Inflammatory macrophage (primary cell): ENCODE measurements around the gene PIGH.
"Not testable (repeated sequence)": the region's sequence is repeated elsewhere in the genome, so short reads cannot be mapped to it uniquely, and the experiment has no call there.

Source experiments
- DNase-seq, 2 donors: peaks; one replicate each; pipeline ENCODE4 v3.0.0-alpha.2; 2020 to 2022

PIGH gene

GRCh38 chr14:67609642-67610310 lies 9.7 kb upstream of the PIGH start:
- no peak for DNase-seq

DNA sequence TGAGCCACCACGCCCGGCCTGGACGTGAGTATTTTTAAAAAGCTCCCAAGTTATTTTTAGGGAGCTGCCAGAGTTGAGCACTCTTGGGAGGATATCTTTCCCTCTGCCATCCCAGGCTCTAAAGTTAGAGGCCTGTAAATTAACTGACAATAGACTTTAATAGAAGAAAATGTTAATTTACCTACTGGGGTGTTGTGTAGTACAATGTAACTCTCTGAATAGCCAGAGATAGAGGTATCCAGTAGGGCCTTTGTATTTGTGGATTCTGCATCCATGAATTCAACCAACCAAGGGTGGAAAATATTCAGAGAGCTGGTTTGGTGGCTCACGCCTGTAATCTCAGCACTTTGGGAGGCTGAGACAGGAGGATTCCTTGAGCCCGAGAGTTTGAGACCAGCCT lies 7.6 kb upstream of the PIGH start:
- DNase-seq = no peak

DNA sequence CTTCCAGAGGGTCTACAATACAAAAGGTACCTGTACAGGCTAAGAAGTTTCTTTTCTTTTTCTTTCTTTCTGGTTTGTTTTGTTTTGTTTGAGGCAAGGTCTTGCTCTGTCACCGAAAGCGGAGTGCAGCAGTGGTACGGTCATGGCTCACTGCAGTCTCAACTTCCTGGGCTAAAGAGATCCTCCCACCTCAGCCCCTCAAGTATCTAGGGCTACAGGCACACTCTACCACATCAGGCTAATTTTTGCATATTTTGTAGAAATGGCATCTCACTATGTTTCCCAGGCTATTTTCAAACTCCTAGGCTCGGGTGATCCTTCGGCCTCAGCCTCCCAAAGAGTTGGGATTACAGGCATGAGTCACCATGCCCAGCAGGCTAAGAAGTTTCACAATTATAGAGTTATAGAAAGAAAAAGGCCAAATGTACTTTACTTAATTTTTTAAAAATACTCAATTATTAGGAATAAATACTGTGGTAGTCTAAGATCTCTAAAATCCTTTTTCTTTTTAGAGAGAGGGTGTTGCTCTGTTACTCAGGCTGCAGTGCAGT lies 3.0 kb upstream of the PIGH start:
- DNase-seq = no peak

DNA sequence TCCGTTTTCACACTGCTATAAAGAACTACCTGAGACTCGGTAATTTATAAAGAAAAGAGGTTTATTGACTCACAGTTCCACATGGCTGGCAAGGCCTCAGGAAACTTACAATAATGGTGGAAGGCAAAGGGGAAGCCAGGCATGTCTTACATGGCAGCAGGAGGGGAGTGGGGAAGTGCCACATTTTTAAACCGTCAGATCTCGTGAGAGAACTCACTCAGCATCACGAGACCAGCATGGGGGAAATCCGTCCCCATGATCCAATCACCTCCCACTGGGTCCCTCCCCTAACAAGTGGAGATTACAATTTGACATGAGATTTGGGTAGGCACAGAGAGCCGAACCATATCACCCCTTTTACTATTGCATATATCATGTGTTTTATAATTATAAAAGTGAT lies 2.0 kb upstream of the PIGH start:
- peak in 1 of 2 donors; percentile 40 for DNase-seq

GRCh38 chr14:67600562-67600974 lies 500 bp upstream of the PIGH start:
- not testable (repeated sequence) for DNase-seq

DNA sequence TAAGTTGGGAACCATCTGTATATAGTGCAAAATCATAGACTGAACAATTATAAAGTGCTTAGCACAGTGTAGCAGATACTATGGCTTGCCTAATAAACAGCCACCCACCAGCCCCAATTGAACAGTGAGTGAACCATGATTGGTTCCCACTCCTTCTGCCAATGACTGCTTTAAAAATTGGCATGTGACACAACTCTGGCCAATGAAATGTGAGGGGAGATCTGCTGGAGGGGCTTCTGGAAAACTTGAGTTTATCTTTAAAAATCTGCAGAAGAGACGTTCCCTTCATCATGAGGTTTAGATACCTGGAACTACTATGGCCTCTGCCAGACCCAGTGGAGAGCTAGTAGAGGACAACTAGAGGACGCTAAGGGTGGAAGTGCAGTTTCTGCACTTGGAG lies 4.7 kb downstream of the PIGH start:
- no peak for DNase-seq

- not testable (repeated sequence) for DNase-seq
Observed at GRCh38 chr14:67593650-67594049, 6.4 kb downstream of the PIGH start.

- no peak for DNase-seq
Observed at GRCh38 chr14:67589204-67589770, 10.8 kb downstream of the PIGH start.

GRCh38 chr14:67586369-67586768 lies 13.7 kb downstream of the PIGH start:
- peak; percentile 13 to 47 for DNase-seq

DNA sequence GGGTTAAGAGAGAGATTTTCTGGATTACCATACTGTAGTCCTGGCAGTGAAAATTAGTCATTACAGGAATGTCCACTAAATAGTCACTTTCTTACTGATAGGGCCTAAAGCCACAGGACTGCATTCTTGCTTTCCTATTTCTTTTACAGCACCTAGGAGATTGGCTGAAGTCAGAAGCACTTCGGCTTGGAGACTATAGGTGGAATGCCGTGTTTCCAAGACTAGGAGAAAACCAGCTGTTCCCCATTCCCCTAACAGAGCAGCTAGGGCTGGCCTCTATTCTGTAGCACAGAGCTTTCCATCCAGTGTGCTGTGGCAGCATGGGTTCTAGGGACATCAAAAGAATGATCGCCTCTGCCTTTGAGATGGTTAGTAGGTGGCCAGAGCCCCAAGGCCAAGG lies 15.1 kb downstream of the PIGH start:
- no peak for DNase-seq

- peak; percentile 47 to 56 for DNase-seq
Observed at GRCh38 chr14:67583711-67584644, 16.1 kb downstream of the PIGH start.

DNA sequence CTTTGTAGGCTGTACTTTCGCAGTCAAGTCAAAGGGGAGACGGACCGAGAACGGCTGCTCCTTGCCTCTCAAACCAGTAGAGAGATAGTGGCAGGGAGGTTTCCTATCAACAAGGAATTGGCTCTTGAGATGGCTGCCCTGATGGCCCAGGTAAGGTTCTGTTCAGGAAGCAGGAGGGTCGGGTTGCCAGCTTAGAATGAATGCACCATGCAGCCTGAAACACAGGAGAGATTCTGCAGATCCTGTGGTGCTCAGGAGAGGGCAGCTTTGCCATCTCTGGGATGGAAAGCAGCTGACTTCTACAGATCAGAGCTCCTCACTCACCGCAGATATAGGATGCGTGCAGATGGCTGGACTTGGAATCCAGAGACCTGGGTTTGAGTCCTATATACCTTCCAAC lies 18.0 kb downstream of the PIGH start:
- DNase-seq = no peak

DNA sequence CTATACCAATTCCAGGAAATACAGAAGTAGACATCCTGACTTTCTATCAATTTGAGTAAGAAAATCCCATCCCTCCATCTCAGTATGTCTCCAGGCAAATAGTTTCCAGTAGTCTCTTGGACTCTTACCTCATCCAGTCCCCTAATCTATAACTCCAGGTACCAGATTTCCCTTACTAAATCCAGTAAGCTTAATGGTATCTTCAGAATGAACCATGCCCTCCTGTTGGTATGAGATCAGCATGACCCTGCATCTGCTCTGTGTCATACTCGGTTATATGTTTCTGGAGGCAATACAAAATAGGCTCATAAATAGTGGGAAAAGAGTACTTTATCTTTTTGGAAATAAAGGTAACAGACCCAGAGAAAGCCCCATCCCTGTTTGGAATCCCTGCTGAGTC lies 18.4 kb downstream of the PIGH start:
- no peak for DNase-seq

DNA sequence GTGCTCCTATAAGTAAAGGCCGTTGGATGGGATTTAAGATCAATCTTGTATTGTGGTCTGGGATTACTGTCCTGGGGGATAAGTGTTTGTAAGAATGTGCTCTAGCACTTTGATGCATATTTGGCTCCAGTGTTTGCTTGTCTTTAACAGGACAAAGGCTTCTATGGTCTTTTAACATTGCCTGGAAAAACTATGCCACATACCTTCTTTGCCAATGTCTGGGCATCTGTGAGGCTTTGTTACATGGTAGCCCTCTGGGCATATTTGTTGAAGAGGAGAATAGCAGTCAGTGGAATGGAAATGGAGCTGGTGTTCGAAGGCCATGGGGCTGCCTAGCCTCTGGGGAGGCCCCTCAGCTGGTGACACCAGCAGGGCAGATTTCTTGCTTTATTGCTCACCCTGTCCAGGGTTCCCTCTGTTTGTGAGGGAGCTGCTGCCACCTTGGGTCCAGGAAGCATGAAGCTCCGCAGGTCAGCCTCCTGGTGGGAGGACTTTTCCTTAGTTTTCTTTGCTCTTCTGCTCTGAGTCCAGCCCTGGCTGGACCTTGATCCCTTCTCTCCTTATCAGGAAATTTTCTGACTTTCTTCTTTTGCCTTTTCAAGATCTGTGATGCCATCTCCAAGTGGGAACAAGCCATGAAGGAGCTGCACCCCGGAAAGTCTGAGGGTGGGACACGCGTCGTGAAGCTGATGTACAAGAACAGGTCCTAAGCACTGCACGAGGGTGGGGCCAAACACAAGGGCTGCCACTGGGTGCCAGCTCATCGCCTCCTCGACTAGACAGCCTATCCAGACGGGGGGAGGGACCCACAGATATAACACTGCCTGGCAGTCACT lies 19.5 kb downstream of the PIGH start:
- no peak for DNase-seq

GRCh38 chr14:67579636-67580035 lies 20.4 kb downstream of the PIGH start:
- DNase-seq = no peak

GRCh38 chr14:67579040-67579439 lies 21.0 kb downstream of the PIGH start:
- no peak for DNase-seq

GRCh38 chr14:67577909-67578749 lies 21.9 kb downstream of the PIGH start:
- no peak for DNase-seq

DNA sequence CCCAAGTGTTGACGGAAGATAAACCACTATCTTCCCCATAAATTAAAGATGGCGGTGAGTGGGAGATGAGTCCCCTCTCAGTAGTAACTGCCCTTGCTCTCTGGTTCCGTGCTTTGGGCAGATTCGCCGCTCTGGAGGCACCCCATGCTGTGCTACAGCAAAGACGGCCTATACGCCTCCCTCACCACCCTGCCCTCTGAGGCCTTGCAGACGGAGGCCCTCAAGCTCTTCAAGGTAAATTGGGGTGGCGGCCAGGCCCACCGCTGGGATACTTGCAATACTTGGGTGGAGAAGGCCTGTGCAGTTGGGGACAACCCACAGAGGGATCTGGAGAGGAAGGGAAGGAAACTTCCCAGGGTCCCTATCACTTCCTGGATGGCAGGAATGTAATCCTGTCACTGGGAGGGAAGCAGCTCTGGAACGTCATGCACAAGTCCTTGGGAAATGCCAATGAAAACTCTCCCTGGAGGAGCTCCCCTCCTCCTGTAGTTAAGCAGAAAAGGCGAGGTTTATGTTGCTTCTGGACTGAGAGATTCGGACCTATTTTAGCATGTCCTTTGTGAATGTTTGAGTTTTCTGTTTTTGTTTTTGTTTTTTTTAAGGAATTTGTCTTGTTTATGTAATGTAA lies 22.8 kb downstream of the PIGH start:
- no peak for DNase-seq

DNA sequence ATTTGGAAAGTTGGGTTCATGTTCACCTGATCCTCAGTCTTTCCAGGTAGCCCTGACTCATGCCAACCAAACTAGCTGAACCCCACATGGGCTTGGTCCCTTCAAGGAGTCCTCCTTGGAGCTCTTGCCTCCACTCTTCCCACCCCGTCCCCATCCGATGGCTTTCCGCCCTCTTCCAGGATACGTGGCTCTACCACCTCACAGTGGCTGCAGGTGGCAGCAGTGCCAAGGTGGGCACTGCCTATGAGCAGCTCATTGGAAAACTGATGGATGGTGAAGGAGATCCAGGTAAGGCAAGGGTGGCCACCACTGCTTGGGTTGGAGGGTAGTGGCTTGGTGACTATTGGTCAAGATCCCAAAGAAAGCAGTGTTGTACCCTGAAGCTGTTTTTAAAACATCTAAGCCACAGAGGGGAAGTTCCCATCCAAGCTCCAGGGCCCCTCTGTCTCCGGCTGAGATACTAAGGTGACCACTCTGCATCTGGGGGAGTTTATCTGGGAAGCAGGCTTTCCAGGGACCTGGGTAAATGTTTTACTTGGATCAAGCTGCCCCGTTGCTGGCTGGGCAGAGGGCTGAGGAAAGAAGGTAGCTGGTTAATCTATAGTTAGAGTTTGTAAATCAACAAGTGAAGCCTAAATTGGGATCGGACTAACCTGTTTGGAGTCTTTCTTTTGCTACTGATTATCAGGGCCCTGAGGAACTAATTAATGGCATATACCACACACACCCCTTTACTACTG lies 23.7 kb downstream of the PIGH start:
- DNase-seq = no peak

DNA sequence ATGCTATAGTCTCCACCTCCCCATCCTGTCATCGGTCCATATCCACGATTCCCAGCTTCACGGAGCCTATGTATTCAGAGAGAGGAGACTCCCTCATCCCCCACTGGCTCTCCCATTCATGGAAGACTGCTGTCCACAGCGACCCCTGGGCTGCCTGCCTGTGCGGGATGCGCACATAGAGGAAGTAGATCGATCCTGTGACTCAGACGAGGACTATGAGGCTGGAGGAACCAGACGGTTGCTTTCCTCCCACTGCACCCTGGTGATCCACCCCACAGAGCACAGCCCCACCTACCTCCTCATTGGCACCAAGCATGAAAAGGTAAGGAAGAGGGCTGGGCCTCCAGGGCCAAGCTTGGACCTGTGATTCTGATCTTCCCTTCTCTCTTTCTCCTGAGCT lies 24.4 kb downstream of the PIGH start:
- peak; percentile 70 to 83 for DNase-seq
